Breast epithelium (tissue), 3 donors: ENCODE data around the gene ZBTB43.

Experiments used
- POLR2A ChIP-seq: fragments of 450-650 bp; IDR thresholded peaks from one replicate; pipeline ENCODE4 v1.6.1; 2016; ENCODE audit warnings: antibody characterized with exemption, mild to moderate bottlenecking, moderate library complexity
- POLR2AphosphoS5 ChIP-seq, 3 donors: sonication (generic); formaldehyde crosslinking; IDR thresholded peaks; one replicate each; pipeline ENCODE4 v1.6.1; 2017; ENCODE audit warnings: antibody characterized with exemption in 3 of 3
- TF ChIP-seq, protein P1 (sequence below), 3 donors: fragments of 450-650 bp; IDR thresholded peaks; one replicate each; pipeline ENCODE4 v1.5.1; 2016 to 2017; ENCODE audit warnings: antibody characterized with exemption in 3 of 3, mild to moderate bottlenecking in 3 of 3, moderate library complexity in 3 of 3

DNA sequence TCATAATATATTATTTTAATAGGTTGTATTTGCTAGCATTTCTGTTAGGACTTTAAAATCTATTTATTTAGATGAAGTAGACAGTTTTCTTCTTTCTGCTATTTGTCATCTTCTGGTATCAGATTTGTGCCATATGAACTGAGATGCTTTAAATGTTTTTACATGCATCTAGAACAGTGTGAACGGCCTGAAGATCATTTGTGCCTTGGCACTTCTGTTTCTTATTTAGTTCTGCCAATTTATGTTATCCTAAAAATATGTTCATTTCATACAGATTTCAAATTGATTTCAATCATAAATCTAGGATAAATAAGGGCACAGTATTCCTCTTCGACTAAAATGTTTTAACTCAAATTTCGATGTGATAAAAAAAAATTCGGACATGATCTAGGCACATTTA is 71.7 kb downstream of the ZBTB43 start:
- TF ChIP-seq, protein P1, sequence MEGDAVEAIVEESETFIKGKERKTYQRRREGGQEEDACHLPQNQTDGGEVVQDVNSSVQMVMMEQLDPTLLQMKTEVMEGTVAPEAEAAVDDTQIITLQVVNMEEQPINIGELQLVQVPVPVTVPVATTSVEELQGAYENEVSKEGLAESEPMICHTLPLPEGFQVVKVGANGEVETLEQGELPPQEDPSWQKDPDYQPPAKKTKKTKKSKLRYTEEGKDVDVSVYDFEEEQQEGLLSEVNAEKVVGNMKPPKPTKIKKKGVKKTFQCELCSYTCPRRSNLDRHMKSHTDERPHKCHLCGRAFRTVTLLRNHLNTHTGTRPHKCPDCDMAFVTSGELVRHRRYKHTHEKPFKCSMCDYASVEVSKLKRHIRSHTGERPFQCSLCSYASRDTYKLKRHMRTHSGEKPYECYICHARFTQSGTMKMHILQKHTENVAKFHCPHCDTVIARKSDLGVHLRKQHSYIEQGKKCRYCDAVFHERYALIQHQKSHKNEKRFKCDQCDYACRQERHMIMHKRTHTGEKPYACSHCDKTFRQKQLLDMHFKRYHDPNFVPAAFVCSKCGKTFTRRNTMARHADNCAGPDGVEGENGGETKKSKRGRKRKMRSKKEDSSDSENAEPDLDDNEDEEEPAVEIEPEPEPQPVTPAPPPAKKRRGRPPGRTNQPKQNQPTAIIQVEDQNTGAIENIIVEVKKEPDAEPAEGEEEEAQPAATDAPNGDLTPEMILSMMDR (IDR thresholded peaks at IDR 0.05) = no peak
- no peak for TF ChIP-seq POLR2A
- no peak for TF ChIP-seq POLR2AphosphoS5 (IDR thresholded peaks at IDR 0.05)
